Measurements from ENCODE around the gene SMCO4. TPM values are rescaled to one million over a fixed set of nuclear protein-coding genes. Genes with fewer than 3 reads are reported as not detected.

The SMCO4 gene
- total and polyA plus RNA-seq, 7 donors = 2.4 to 112 (median 9.6) TPM

DNA sequence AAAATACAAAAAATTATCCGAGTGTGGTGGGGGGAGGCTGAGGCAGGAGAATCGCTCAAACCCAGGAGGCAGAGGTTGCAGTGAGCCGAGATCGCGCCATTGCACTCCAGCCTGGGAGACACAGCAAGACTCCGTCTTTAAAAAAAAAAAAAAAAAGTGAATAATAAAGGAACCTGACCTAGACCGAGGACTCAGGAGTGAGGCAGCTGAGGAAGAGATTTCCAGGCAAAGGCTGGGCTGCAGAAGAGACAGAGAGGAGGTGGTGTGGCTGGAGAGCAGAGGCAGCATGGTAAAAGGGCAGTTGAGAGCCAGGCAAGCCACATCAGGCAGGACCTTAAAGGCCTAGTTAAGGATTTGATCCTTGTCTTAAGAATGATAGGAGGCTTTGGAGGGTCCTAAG lies 28.4 kb upstream of the SMCO4 start:
- intact Hi-C loops (cut with DNase I) = no loop called here
- no peak overlapping the region for H3K27ac ChIP-seq
- WGBS, 2 donors = 93 to 94% methylated on average over 7 of the region's 7 CpGs
- TF ChIP-seq EP300 (IDR thresholded peaks at IDR 0.05) (no peak), POLR2AphosphoS5 (IDR thresholded peaks at IDR 0.05) (no peak), POLR2A (IDR thresholded peaks at IDR 0.05) (no peak)
- TF ChIP-seq, protein P1, sequence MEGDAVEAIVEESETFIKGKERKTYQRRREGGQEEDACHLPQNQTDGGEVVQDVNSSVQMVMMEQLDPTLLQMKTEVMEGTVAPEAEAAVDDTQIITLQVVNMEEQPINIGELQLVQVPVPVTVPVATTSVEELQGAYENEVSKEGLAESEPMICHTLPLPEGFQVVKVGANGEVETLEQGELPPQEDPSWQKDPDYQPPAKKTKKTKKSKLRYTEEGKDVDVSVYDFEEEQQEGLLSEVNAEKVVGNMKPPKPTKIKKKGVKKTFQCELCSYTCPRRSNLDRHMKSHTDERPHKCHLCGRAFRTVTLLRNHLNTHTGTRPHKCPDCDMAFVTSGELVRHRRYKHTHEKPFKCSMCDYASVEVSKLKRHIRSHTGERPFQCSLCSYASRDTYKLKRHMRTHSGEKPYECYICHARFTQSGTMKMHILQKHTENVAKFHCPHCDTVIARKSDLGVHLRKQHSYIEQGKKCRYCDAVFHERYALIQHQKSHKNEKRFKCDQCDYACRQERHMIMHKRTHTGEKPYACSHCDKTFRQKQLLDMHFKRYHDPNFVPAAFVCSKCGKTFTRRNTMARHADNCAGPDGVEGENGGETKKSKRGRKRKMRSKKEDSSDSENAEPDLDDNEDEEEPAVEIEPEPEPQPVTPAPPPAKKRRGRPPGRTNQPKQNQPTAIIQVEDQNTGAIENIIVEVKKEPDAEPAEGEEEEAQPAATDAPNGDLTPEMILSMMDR (IDR thresholded peaks at IDR 0.05) = no peak
- no peaks in the 10 kb centered on the region for H3K36me3 ChIP-seq
- peaks cover 0 to 20% (median 20%) of the 10 kb centered on the region in 4 donors for H3K4me1 ChIP-seq
- no peak overlapping the region for H3K4me3 ChIP-seq
- no peak for DNase-seq
- H3K27me3 ChIP-seq = no peaks in the 10 kb centered on the region
- no peaks in the 10 kb centered on the region for H3K9me3 ChIP-seq

DNA sequence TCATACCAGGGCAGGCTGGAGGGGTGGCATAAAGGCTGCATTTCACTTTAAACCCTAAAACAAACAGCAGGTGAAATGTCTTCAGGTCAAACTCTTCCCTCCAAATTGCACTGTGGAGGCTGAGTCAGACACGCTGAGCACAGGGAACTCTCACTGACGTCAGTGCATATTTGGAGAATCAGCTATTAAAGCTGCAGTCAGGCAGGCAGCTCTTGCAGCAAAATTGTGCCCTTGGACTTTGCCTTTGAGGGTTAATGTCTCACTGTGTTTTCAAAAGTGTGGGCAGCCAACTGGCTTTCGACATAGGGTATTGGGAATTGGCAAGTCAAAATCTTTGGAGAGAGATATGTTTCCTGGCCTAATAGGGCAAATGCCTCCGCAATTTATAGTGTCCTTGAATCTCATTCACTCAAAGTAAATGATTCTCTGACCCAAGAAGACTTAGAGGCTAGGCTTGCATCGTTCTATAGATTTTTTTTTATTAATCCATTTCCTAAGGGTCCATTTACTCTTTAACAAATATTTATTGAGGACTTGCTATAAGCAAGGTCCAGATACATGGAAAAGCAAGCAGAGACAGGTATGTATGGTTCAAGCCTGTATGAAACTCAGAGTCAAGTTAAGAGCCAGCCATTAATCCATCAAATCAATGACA lies 27.7 kb upstream of the SMCO4 start:
- TF ChIP-seq EP300 (IDR thresholded peaks at IDR 0.05) = no peak
- TF ChIP-seq, protein P1 (IDR thresholded peaks at IDR 0.05) = no peak
- TF ChIP-seq POLR2A (IDR thresholded peaks at IDR 0.05) = no peak
- no peak for TF ChIP-seq POLR2AphosphoS5 (IDR thresholded peaks at IDR 0.05)
- intact Hi-C loops (cut with DNase I) = no loop called here
- Histone ChIP-seq H3K27me3 (no peaks in the 10 kb centered on the region), H3K36me3 (no peaks in the 10 kb centered on the region), H3K4me1 (peaks cover 0 to 20% (median 20%) of the 10 kb centered on the region in 4 donors), H3K4me3 (no peak overlapping the region), H3K9me3 (no peaks in the 10 kb centered on the region), H3K27ac (no peak overlapping the region)
- no peak for DNase-seq
- 27 to 53% methylated on average over 5 of the region's 5 CpGs for WGBS, 2 donors

DNA sequence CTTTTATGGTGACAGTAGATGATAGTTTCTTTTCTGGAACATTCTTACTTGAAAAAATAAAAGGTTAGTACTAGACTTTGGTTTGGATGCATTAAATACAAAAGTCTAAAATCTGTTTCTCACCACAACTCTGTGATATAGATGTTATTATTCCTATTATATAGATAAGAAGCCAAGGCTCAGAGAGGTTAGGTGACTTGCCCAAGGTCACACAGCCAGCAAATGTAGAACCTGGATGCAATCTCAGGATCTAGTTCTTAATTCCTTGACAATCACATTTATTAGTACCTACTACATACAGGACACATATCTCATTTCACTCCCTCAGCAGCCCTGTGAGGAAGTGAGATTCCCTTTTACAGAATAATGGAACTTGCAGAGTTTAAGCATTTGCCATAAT lies 26.3 kb upstream of the SMCO4 start:
- Histone ChIP-seq H3K27ac (no peak overlapping the region), H3K36me3 (no peaks in the 10 kb centered on the region), H3K4me1 (peaks cover 0 to 20% (median 20%) of the 10 kb centered on the region in 4 donors), H3K9me3 (no peaks in the 10 kb centered on the region), H3K27me3 (no peaks in the 10 kb centered on the region), H3K4me3 (no peak overlapping the region)
- intact Hi-C loops (cut with DNase I) = no loop called here
- DNase-seq = no peak
- TF ChIP-seq EP300 (IDR thresholded peaks at IDR 0.05) = no peak
- no peak for TF ChIP-seq POLR2A (IDR thresholded peaks at IDR 0.05)
- no peak for TF ChIP-seq POLR2AphosphoS5 (IDR thresholded peaks at IDR 0.05)
- TF ChIP-seq, protein P1 (IDR thresholded peaks at IDR 0.05) = no peak

DNA sequence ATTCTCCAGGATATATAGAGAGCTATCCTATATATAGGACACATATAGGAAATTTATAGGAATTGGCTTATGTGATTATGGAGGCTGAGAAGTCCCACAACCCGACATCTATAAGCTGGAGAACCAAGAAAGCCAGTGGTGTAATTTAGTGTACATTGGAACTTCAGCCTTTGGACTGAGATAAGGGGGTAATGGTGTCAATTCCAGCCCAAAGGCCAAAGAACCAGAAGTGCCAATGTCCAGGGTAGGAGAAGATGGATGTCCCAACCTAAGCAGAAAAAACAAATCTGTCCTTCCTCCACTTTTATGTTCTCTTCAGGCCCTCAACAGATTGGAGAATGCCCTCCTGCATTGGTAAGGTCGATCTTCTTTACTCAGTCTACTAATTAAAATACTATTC lies 25.5 kb upstream of the SMCO4 start:
- intact Hi-C loops (cut with DNase I) = no loop called here

More for the DNA sequence above, 25.5 kb upstream of the SMCO4 start:
- no peak overlapping the region for H3K4me3 ChIP-seq
- no peak for TF ChIP-seq POLR2A (IDR thresholded peaks at IDR 0.05)
- TF ChIP-seq EP300 (IDR thresholded peaks at IDR 0.05) = no peak
- TF ChIP-seq POLR2AphosphoS5 (IDR thresholded peaks at IDR 0.05) = no peak
- TF ChIP-seq, protein P1 (IDR thresholded peaks at IDR 0.05) = no peak
- no peak for DNase-seq
- H3K9me3 ChIP-seq = no peaks in the 10 kb centered on the region
- H3K36me3 ChIP-seq = no peaks in the 10 kb centered on the region
- 70 to 91% methylated on average over 2 of the region's 2 CpGs for WGBS, 2 donors
- H3K4me1 ChIP-seq = peaks cover 0 to 20% (median 20%) of the 10 kb centered on the region in 4 donors
- no peaks in the 10 kb centered on the region for H3K27me3 ChIP-seq
- no peak overlapping the region for H3K27ac ChIP-seq

Data from sigmoid colon (tissue), 7 donors.